Keratinocyte (primary cell): ENCODE data around the gene GCK.

Experiments
- CTCF ChIP-seq, 3 experiments: IDR thresholded peaks in 1 of 3; conservative IDR thresholded peaks in 1 of 3; optimal IDR thresholded peaks in 1 of 3; 2 replicates in 2 of 3; 3 replicates in 1 of 3; pipeline versions ENCODE3 to v1.5.1; 2011; ENCODE audit warnings: low read length in 3 of 3, mild to moderate bottlenecking in 3 of 3, moderate library complexity in 2 of 3, control low read depth in 1 of 3, inconsistent platforms in 1 of 3; ENCODE audit not compliant: insufficient read depth in 2 of 3; ENCODE audit errors: extremely low read depth in 1 of 3
- EZH2 ChIP-seq: IDR thresholded peaks from one replicate; pipeline ENCODE4 v1.6.1; 2012; ENCODE audit warnings: inconsistent platforms, mild to moderate bottlenecking, low read length, moderate library complexity

GRCh38 chr7:44220358-44221112, 31.3 kb upstream of the GCK start:
- TF ChIP-seq CTCF (optimal IDR thresholded peaks at IDR 0.05 in 1 of 3, IDR thresholded peaks at IDR 0.05 in 1 of 3, conservative IDR thresholded peaks at IDR 0.05 in 1 of 3; ENCODE audit: extremely low read depth in 1 of 3, insufficient read depth in 2 of 3, low read length in 3 of 3) = no peak
- TF ChIP-seq EZH2 = no peak
